Omental fat pad (tissue), 4 donors: ENCODE measurements around the gene CIZ1. TPM values are rescaled to one million over a fixed set of nuclear protein-coding genes. Genes with fewer than 3 reads are reported as not detected.
A peak's percentile ranks its signal among the peaks of the same experiment; 100 is the strongest.

Source experiments
- ATAC-seq: fragments of 150-250 bp; one replicate; pipeline ENCODE4 v1.9.1; 2016; ENCODE audit warnings: mild to moderate bottlenecking, moderate library complexity; ENCODE audit not compliant: low FRiP score
- DNase-seq: peaks from one replicate; pipeline ENCODE4 v3.0.0-alpha.2; 2019; ENCODE audit warnings: low spot score
- total RNA-seq, 4 donors: library from RNA; depleted of rRNA; stranded (reverse); fragments of >200 nt; gene quantifications; one replicate each; pipeline ENCODE4 v1.1.0, GENCODE V29; 2016
- TF ChIP-seq, protein P1 (sequence below), 3 donors: fragments of 450-650 bp; IDR thresholded peaks; one replicate each; pipeline ENCODE4 v1.5.1; 2016 to 2017; ENCODE audit warnings: antibody characterized with exemption in 3 of 3, mild to moderate bottlenecking in 3 of 3, moderate library complexity in 2 of 3

Gene CIZ1
- total RNA-seq, 4 donors from 2014 or later, result 40.1 to 70.1 (median 52.5) TPM

DNA sequence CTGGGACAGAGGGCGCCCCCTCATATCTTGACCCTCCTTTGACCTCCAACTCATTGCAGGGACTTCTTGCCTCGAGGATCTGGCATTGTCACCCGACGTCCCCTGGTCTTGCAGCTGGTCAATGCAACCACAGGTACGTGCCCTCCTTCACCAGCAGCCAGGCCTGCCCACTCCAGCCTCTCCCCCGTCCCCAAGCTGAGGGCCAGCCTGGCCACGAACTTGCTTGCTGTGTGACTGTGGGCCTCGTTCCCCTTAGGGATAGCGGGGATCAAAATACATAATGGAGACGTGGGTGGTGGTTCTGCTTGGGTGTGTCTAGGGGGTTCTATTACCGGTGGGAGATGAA, 26.8 kb upstream of the CIZ1 start:
- TF ChIP-seq, protein P1, sequence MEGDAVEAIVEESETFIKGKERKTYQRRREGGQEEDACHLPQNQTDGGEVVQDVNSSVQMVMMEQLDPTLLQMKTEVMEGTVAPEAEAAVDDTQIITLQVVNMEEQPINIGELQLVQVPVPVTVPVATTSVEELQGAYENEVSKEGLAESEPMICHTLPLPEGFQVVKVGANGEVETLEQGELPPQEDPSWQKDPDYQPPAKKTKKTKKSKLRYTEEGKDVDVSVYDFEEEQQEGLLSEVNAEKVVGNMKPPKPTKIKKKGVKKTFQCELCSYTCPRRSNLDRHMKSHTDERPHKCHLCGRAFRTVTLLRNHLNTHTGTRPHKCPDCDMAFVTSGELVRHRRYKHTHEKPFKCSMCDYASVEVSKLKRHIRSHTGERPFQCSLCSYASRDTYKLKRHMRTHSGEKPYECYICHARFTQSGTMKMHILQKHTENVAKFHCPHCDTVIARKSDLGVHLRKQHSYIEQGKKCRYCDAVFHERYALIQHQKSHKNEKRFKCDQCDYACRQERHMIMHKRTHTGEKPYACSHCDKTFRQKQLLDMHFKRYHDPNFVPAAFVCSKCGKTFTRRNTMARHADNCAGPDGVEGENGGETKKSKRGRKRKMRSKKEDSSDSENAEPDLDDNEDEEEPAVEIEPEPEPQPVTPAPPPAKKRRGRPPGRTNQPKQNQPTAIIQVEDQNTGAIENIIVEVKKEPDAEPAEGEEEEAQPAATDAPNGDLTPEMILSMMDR (IDR thresholded peaks at IDR 0.05), result no peak
- ATAC-seq (no peak), DNase-seq (no peak)

- no peak for DNase-seq
- ATAC-seq, result no peak
- TF ChIP-seq, protein P1 (IDR thresholded peaks at IDR 0.05), result no peak
Measured at GRCh38 chr9:128216781-128217553, 25.6 kb upstream of the CIZ1 start.

DNA sequence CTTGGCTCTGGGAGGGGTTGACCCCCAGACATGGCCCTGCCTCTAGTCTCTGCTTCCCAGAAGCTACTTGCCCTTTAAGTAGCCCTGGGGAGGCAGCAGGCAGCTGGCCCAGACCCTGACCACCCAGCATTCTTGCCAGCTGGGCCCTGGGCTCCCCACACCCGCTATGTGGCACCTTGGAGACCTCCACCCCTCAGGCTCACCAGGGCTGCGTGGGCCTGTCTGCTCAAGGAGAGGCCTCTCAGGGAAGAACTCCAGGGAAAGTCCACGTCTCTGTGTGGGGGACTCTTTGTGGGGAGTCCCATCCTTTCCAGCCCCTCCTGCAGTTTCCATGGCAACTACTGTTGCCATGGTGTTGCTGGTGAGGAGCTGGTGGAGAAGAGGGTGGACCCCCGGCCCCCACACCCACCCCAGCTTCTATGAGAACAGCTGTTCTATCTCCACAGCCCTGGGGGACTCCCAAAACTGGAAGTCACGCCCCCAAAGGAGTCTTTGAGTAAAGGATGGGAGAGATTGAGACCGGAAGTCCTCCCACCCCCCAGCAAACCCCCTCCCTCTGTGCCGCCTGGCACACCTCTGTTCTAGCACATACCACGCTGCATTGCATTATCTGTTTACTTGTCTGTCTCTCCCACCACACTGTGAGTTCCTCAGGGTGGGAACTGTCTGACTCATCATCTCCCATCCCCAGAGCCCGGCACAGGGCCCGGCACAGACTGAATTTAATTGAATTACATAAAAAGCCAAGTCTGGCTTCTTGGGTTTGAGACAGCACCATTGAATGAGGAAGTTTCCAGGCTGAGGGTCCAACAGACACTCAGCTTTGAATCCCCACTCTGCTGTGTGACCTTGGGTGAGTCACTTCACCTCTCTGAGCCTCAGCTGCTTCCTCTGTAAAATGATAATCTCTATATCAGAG, 24.4 kb upstream of the CIZ1 start:
- no peak for DNase-seq
- TF ChIP-seq, protein P1 (IDR thresholded peaks at IDR 0.05), result no peak
- peak; percentile 65 for ATAC-seq

- ATAC-seq (no peak), DNase-seq (no peak)
- TF ChIP-seq, protein P1 (IDR thresholded peaks at IDR 0.05), result no peak
Measured at GRCh38 chr9:128214571-128215490, 23.5 kb upstream of the CIZ1 start.

DNA sequence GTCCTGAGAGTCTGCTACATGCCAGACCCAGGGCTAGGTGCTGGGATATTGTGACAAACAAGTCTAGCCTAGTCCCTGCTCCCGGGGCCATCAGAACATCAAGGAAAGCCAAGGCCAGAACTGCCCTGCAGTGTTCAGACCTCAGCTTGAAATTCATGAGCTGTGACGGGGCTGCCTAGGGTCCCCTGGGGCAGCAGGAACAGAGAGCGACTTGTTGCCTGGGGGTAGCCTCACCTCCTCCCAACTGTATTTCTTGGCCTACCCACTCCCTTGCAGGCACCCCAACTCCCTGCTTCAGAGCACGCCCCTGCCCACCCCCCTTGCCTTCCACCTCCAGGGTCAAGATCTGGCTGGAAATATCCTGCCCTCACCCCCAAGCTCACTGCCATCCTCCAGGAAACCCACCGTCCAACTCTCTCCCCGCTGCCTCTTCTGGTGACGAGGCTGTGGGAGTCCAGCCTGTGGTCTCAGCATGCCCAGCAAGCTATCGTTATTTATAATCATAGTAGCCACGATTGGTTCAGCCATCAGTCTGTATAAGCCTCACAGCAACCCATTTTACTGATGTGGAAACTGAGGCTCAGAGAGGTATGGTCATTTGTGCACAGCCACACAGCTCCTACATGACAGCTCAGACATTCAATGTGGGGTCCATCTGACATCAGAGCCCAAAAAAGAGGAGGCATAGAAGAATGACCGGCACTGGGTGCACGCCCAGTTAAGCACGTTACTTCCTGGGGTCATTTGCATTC, 22.6 kb upstream of the CIZ1 start:
- no peak for DNase-seq
- TF ChIP-seq, protein P1 (IDR thresholded peaks at IDR 0.05), result no peak
- ATAC-seq, result no peak

DNA sequence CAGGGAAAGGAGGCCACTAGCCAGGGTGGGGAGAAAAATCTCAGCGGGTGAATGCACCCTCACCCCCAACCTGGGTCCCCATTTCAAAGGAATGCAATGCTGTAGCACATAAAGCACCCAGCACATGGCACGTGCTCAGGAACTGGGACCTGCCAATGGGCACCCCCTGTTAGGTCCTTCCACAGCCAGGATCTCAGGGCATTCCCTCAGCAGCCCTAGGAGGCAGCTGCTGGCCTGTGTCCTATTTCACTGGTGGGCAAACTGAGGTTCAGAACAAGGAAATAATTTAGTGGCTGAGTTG, 20.6 kb upstream of the CIZ1 start:
- ATAC-seq (no peak), DNase-seq (no peak)
- TF ChIP-seq, protein P1 (IDR thresholded peaks at IDR 0.05), result no peak
